Measurements from ENCODE around the gene SAP130.

The SAP130 gene

GRCh38 chr2:128027801-128028667 lies at the start of gene SAP130:
Gene SAP130 (minus strand): TSS chr2:128028059. CDS start chr2:128026292, 1,767 bp downstream.
- TF ChIP-seq FOXP2 (optimal IDR thresholded peaks at IDR 0.05; ENCODE audit: control extremely low read depth, extremely low read length, insufficient read depth) (no peak), EZH2 (IDR thresholded peaks at IDR 0.05) (no peak), POLR2AphosphoS5 (IDR thresholded peaks at IDR 0.05; ENCODE audit: borderline replicate concordance, low read depth, low read length) (peak; percentile 56; the same call in 1 of the 2 replicates)
- H3K4me3 ChIP-seq, result peak within 1 kb of the TSS; percentile 96
- 0 out of 2 replicates have a peak within 1 kb of the TSS, but pooled peaks have one; percentile 60 for H3K27ac ChIP-seq
- H3K9me3 ChIP-seq (ENCODE audit: low read depth, low read length), result no peaks in the 10 kb centered on the region
- peak; percentile 26 for DNase-seq (ENCODE audit: low read depth, low spot score)
- peaks cover 4% of the 10 kb centered on the region; the same call in 1 of the 2 replicates for H3K36me3 ChIP-seq (ENCODE audit: insufficient read depth, low read length)
- peak within 1 kb of the TSS; percentile 84 for H3K9ac ChIP-seq (ENCODE audit: insufficient read length)

GRCh38 chr2:128076461-128077106 lies 48.7 kb upstream of the SAP130 start:
- H3K9me3 ChIP-seq (ENCODE audit: low read depth, low read length), result no peaks in the 10 kb centered on the region
- H3K36me3 ChIP-seq (ENCODE audit: insufficient read depth, low read length), result no peaks in the 10 kb centered on the region
- H3K27ac ChIP-seq, result no peak overlapping the region
- H3K4me3 ChIP-seq, result no peak overlapping the region
- no peak for DNase-seq (ENCODE audit: low read depth, low spot score)
- no peak for TF ChIP-seq EZH2 (IDR thresholded peaks at IDR 0.05)
- no peak for TF ChIP-seq FOXP2 (optimal IDR thresholded peaks at IDR 0.05; ENCODE audit: control extremely low read depth, extremely low read length, insufficient read depth)
- TF ChIP-seq POLR2AphosphoS5 (IDR thresholded peaks at IDR 0.05; ENCODE audit: borderline replicate concordance, low read depth, low read length), result no peak
- H3K9ac ChIP-seq (ENCODE audit: insufficient read length), result no peak overlapping the region

GRCh38 chr2:128073278-128073677 lies 45.4 kb upstream of the SAP130 start:
- Histone ChIP-seq H3K9me3 (ENCODE audit: low read depth, low read length) (no peaks in the 10 kb centered on the region), H3K4me3 (no peak overlapping the region), H3K9ac (ENCODE audit: insufficient read length) (no peak overlapping the region), H3K36me3 (ENCODE audit: insufficient read depth, low read length) (no peaks in the 10 kb centered on the region), H3K27ac (no peak overlapping the region)
- TF ChIP-seq EZH2 (IDR thresholded peaks at IDR 0.05) (no peak), POLR2AphosphoS5 (IDR thresholded peaks at IDR 0.05; ENCODE audit: borderline replicate concordance, low read depth, low read length) (no peak), FOXP2 (optimal IDR thresholded peaks at IDR 0.05; ENCODE audit: control extremely low read depth, extremely low read length, insufficient read depth) (no peak)
- no peak for DNase-seq (ENCODE audit: low read depth, low spot score)

- Histone ChIP-seq H3K27ac (no peak overlapping the region), H3K36me3 (ENCODE audit: insufficient read depth, low read length) (no peaks in the 10 kb centered on the region), H3K9me3 (ENCODE audit: low read depth, low read length) (no peaks in the 10 kb centered on the region), H3K9ac (ENCODE audit: insufficient read length) (no peak overlapping the region), H3K4me3 (no peak overlapping the region)
- TF ChIP-seq POLR2AphosphoS5 (IDR thresholded peaks at IDR 0.05; ENCODE audit: borderline replicate concordance, low read depth, low read length), result no peak
- no peak for TF ChIP-seq EZH2 (IDR thresholded peaks at IDR 0.05)
- TF ChIP-seq FOXP2 (optimal IDR thresholded peaks at IDR 0.05; ENCODE audit: control extremely low read depth, extremely low read length, insufficient read depth), result no peak
- no peak for DNase-seq (ENCODE audit: low read depth, low spot score)
Observed at GRCh38 chr2:128069769-128070168, 41.9 kb upstream of the SAP130 start.

GRCh38 chr2:128064353-128064752 lies 36.5 kb upstream of the SAP130 start:
- Histone ChIP-seq H3K36me3 (ENCODE audit: insufficient read depth, low read length) (no peaks in the 10 kb centered on the region), H3K9me3 (ENCODE audit: low read depth, low read length) (no peaks in the 10 kb centered on the region), H3K27ac (no peak overlapping the region), H3K9ac (ENCODE audit: insufficient read length) (no peak overlapping the region), H3K4me3 (no peak overlapping the region)
- TF ChIP-seq FOXP2 (optimal IDR thresholded peaks at IDR 0.05; ENCODE audit: control extremely low read depth, extremely low read length, insufficient read depth) (no peak), EZH2 (IDR thresholded peaks at IDR 0.05) (no peak), POLR2AphosphoS5 (IDR thresholded peaks at IDR 0.05; ENCODE audit: borderline replicate concordance, low read depth, low read length) (no peak)
- DNase-seq (ENCODE audit: low read depth, low spot score), result no peak

GRCh38 chr2:128062571-128062970 lies 34.7 kb upstream of the SAP130 start:
- DNase-seq (ENCODE audit: low read depth, low spot score), result no peak
- no peak for TF ChIP-seq EZH2 (IDR thresholded peaks at IDR 0.05)
- no peak for TF ChIP-seq FOXP2 (optimal IDR thresholded peaks at IDR 0.05; ENCODE audit: control extremely low read depth, extremely low read length, insufficient read depth)
- TF ChIP-seq POLR2AphosphoS5 (IDR thresholded peaks at IDR 0.05; ENCODE audit: borderline replicate concordance, low read depth, low read length), result no peak
- H3K4me3 ChIP-seq, result no peak overlapping the region
- no peaks in the 10 kb centered on the region for H3K36me3 ChIP-seq (ENCODE audit: insufficient read depth, low read length)
- H3K9ac ChIP-seq (ENCODE audit: insufficient read length), result no peak overlapping the region
- no peak overlapping the region for H3K27ac ChIP-seq
- H3K9me3 ChIP-seq (ENCODE audit: low read depth, low read length), result no peaks in the 10 kb centered on the region

- H3K4me3 ChIP-seq, result no peak overlapping the region
- H3K9me3 ChIP-seq (ENCODE audit: low read depth, low read length), result no peaks in the 10 kb centered on the region
- TF ChIP-seq POLR2AphosphoS5 (IDR thresholded peaks at IDR 0.05; ENCODE audit: borderline replicate concordance, low read depth, low read length), result no peak
- no peak for TF ChIP-seq FOXP2 (optimal IDR thresholded peaks at IDR 0.05; ENCODE audit: control extremely low read depth, extremely low read length, insufficient read depth)
- no peak for TF ChIP-seq EZH2 (IDR thresholded peaks at IDR 0.05)
- DNase-seq (ENCODE audit: low read depth, low spot score), result no peak
- H3K9ac ChIP-seq (ENCODE audit: insufficient read length), result no peak overlapping the region
- no peak overlapping the region for H3K27ac ChIP-seq
- H3K36me3 ChIP-seq (ENCODE audit: insufficient read depth, low read length), result no peaks in the 10 kb centered on the region
Observed at GRCh38 chr2:128058114-128058513, 30.3 kb upstream of the SAP130 start.

- Histone ChIP-seq H3K36me3 (ENCODE audit: insufficient read depth, low read length) (no peaks in the 10 kb centered on the region), H3K4me3 (no peak overlapping the region), H3K27ac (no peak overlapping the region), H3K9ac (ENCODE audit: insufficient read length) (no peak overlapping the region), H3K9me3 (ENCODE audit: low read depth, low read length) (no peaks in the 10 kb centered on the region)
- no peak for DNase-seq (ENCODE audit: low read depth, low spot score)
- TF ChIP-seq POLR2AphosphoS5 (IDR thresholded peaks at IDR 0.05; ENCODE audit: borderline replicate concordance, low read depth, low read length) (no peak), EZH2 (IDR thresholded peaks at IDR 0.05) (no peak), FOXP2 (optimal IDR thresholded peaks at IDR 0.05; ENCODE audit: control extremely low read depth, extremely low read length, insufficient read depth) (no peak)
Observed at GRCh38 chr2:128057334-128057733, 29.5 kb upstream of the SAP130 start.
